Left ventricle myocardium superior (tissue), 1 donor: Measurements from ENCODE around the gene CEP95. TPM values are rescaled to one million over a fixed set of nuclear protein-coding genes. Genes with fewer than 3 reads are reported as not detected.
A peak's percentile ranks its signal among the peaks of the same experiment; 100 is the strongest.
"Not testable (repeated sequence)": the region's sequence is repeated elsewhere in the genome, so short reads cannot be mapped to it uniquely, and the experiment has no call there.

Experiments
- ATAC-seq: fragments of 200-7000 bp; cut with Tn5 transposase; one replicate; pipeline ENCODE4 v1.9.1; 2020; ENCODE audit warnings: mild to moderate bottlenecking, moderate library complexity
- DNase-seq: peaks from one replicate; pipeline ENCODE4 v3.0.0-alpha.2; 2020
- intact Hi-C: fragments of 100-400 bp; cut with micrococcal nuclease; formaldehyde crosslinking; loops from one replicate; pipeline ENCODE4 v1.11.0; 2022
- total RNA-seq: library from RNA; stranded (reverse); fragmentation: NEBNext Ultra II Directional; extraction: Animal tissue kit (Norgen Biotek cat#: 25700); gene quantifications from one replicate; pipeline ENCODE4 v1.2.1, GENCODE V29; 2021
- donor health status: DM: no; HTN: yes; CAD: no; lungs with severe emphysema.

CEP95 gene
- total RNA-seq, 1 donor from 2014 or later: 11.1 TPM

DNA sequence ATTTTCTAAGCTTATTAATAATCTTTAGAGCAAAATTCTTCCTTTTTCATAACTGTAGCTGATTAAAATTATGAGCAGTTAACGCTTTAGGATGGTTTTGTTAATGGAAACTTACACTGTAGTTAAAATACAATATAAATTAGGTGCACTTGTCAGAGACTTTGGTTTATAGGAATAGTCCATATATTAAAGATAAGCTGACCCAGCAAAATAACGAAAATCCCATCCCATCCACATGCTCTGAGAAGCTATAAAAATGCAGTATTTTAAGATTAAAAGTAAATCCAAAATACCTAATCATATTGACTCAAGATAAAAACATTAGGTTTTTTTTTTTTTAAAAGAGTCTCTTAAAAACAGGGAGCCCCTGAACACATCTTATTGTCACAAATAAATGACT, 38.0 kb downstream of the CEP95 start:
- ATAC-seq: no peak

DNA sequence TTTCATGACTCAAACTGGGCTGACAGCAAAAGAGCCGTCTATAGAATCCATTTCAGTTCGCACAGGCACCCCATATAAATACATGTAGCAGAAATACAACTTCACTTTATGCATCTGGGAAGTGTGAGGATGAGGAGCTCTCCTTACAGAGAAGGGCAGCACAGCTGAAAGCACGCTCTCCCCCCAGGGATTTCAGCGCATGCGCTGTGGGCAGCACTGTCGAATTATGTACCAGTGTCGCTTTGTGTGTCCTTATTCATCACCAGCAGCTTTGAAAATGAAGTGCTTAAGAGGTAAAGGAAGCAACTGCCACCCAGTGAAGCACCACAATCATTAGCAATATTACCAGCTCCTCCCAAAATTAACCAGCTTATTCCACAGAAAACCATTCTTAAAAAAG, 39.9 kb downstream of the CEP95 start:
- DNase-seq: no peak
- no peak for ATAC-seq
- intact Hi-C loops: no loop called here

More for the DNA sequence above, 38.0 kb downstream of the CEP95 start:
- DNase-seq: no peak
- intact Hi-C loops: no loop called here

- DNase-seq: no peak
- no peak for ATAC-seq
- intact Hi-C loops: no loop called here
Measured at GRCh38 chr17:64547319-64547718, 40.5 kb downstream of the CEP95 start.

GRCh38 chr17:64551461-64551860, 44.7 kb downstream of the CEP95 start:
- intact Hi-C loops: no loop called here
- DNase-seq: no peak
- no peak for ATAC-seq

GRCh38 chr17:64554028-64554637, 47.4 kb downstream of the CEP95 start:
- no peak for DNase-seq
- intact Hi-C loops: no loop called here
- ATAC-seq: no peak

GRCh38 chr17:64555281-64555680, 48.5 kb downstream of the CEP95 start:
- ATAC-seq: no peak
- intact Hi-C loops: no loop called here
- DNase-seq: no peak

GRCh38 chr17:64564098-64564497, 57.3 kb downstream of the CEP95 start:
- DNase-seq (no peak), ATAC-seq (no peak)
- intact Hi-C loops: no loop called here

- ATAC-seq (no peak), DNase-seq (no peak)
- intact Hi-C loops: no loop called here
Measured at GRCh38 chr17:64565563-64565962, 58.8 kb downstream of the CEP95 start.

DNA sequence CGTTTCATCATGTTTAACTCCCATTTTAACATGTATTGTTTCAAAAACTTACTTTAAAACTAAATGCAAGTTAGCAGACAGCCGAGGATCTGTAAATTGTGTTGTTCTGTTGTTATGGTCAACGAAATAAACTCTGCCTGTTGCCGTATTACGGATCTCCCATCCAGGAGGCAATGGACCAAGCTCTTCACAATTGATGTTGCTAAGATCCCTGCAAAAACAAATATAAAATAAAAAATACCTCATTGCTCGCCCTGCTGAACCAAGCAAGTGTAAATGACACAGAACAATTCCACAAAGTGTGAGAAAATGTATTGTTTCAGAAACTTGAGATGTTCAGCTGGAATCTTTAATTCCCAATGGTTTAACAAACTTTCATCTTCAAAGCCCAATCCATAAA, 65.0 kb downstream of the CEP95 start:
- DNase-seq: no peak
- intact Hi-C loops: no loop called here
- ATAC-seq: no peak

DNA sequence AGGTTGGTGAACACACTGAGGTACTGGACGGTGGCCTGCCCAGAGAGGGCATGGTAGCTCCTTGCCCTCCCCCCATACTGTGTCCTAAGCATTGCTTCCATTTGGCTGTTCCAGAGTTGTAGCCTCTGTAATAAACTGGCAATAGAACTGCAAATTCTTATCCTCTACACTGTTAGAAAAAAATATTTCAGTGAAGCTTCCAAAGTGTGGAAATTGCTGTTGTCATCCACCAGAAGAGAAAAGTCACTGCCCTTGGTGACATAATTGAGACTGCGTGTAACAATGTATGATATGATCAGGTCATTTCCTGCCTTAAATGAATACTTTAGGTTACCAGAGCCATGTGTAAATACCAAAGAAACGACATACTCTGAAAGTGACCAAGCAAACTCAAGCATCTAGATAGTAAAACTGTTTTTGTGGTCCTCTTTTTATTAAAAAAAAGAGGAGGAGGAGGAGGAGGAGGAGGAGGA, 65.9 kb downstream of the CEP95 start:
- intact Hi-C loops: no loop called here
- ATAC-seq: peak; percentile 37

DNA sequence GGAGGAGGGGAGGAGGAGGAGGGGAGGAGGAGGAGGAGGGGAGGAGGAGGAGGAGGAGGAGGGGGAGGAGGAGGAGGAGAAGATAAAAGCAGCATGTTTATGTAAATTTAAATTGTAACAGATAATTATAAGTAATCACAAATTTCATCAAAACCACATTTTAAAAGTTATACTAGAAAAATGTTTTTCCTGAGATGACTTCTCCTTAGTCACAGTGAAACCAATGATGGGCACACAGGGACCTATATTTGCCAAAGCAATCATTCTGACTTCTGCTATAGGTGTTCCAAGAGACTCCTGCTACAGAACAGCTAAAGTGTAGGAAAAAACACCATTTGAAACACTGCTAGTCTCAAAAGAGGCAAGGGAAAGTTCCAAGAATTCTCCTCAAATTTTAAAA, 66.4 kb downstream of the CEP95 start:
- ATAC-seq: no peak
- intact Hi-C loops: no loop called here

More for the DNA sequence above, 65.9 kb downstream of the CEP95 start:
- no peak for DNase-seq

DNA sequence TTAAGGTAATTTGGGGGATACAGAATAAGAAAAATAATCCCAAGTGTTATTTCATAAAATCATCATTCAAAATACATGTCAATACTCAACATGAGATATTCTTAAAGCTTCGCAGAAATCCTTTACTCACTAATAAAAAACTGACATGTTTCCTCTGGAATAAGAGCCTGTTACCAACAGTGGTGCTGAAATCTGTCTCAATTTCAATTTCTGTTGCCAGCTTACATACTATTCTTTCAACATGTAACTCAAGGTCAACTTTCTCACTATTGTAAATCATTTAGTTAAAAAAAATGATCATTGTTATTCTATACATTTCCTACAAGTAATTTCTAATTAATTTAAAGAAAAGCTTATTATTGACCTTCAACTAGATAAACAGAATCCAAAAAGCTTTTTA, 67.9 kb downstream of the CEP95 start:
- DNase-seq (no peak), ATAC-seq (no peak)
- intact Hi-C loops: no loop called here

More for the DNA sequence above, 66.4 kb downstream of the CEP95 start:
- DNase-seq: no peak

GRCh38 chr17:64575431-64575830, 68.7 kb downstream of the CEP95 start:
- ATAC-seq (no peak), DNase-seq (no peak)
- intact Hi-C loops: no loop called here

- intact Hi-C loops, ATAC-seq, DNase-seq: not testable (repeated sequence)
Measured at GRCh38 chr17:64577025-64577424, 70.2 kb downstream of the CEP95 start.

GRCh38 chr17:64579917-64580316, 73.1 kb downstream of the CEP95 start:
- DNase-seq: no peak
- no peak for ATAC-seq
- intact Hi-C loops: no loop called here

DNA sequence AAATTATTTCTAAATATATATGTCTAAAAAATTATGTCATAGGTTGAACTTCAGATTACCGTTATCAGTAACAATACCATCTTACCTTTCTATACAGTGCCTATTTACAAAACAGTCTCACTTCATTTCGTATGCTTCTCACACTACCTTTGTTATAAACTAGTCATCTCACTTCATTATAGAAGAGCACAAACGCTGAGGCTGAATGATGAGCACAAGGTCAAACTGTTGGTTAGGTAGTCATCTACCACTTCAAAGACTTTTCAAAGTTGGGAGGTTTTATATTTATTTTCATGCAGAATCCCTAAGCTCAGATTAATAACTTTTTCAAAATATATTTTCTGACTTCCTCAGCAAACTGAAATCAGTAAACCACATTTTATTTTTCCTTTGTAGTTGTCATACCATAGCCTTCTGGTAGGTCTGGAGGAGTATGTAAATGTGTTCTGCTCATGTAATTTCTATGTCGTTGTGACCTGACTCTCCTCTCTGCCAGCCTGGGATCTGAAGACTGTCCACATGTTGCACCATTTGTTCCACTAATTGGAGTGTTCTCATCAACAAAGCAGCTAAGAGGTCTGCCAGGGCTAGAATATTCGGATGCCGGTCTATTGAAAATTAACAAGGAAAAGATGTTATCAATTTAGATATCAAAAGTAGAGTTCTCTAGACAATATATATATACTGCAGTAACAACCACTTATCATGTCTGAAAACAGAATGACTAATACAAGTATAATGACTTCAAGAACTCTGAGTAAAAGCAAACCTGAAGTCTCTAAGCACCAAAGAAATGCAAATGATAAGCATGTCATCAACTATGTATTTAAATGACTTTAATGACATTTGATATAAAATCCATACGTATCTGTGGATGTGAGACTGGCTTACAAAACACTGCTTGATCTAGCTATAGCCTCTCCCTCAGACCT, 73.9 kb downstream of the CEP95 start:
- intact Hi-C loops: no loop called here
- ATAC-seq (no peak), DNase-seq (no peak)

GRCh38 chr17:64583038-64583437, 76.3 kb downstream of the CEP95 start:
- intact Hi-C loops: no loop called here
- DNase-seq: no peak
- no peak for ATAC-seq

DNA sequence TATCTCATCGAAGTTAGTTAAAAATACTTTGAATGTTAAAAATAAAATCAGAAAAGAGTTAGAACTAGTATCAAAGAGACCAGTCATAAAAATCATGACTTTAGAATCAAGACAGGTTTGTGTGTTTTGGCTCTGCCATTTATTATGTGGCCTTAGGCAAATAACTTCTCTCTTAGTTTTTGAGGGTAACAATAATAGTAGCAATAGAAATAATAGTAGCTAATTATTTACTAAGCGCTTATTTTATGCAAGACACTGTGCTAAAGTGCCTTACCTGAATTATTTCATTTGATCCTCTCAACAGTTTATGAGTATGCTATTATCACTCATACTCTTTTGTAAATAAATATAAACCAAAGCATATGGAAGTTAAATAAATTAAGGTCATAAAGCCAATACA, 78.4 kb downstream of the CEP95 start:
- intact Hi-C loops: no loop called here
- ATAC-seq (no peak), DNase-seq (no peak)
